HepG2 (cell line): ENCODE results near the gene FAM200B. TPM values are rescaled to one million over a fixed set of nuclear protein-coding genes. Genes with fewer than 3 reads are reported as not detected.

ENCODE experiments used
- CBFB ChIP-seq: sonication (generic); formaldehyde crosslinking; IDR thresholded peaks from 2 replicates; pipeline ENCODE4 v1.4.0; 2020; ENCODE audit warnings: missing genetic modification reagents
- DBP ChIP-seq: sonication (generic); formaldehyde crosslinking; IDR thresholded peaks from 2 replicates; pipeline ENCODE4 v1.4.0; 2020; ENCODE audit warnings: missing genetic modification reagents; ENCODE audit errors: not compliant biosample characterization
- FOSL2 ChIP-seq: sonication (generic); formaldehyde crosslinking; IDR thresholded peaks from 2 replicates; pipeline ENCODE4 v1.4.0; 2020; ENCODE audit warnings: missing genetic modification reagents
- FOXO1 ChIP-seq: sonication (generic); formaldehyde crosslinking; IDR thresholded peaks from 2 replicates; pipeline ENCODE4 v1.4.0; 2020; ENCODE audit warnings: missing genetic modification reagents
- HNRNPL ChIP-seq: fragments of 200-400 bp; formaldehyde crosslinking; IDR thresholded peaks from 2 replicates; pipeline ENCODE4 v1.6.1; 2017; ENCODE audit warnings: mild to moderate bottlenecking, low read depth, low read length
- IRX3 ChIP-seq: sonication (generic); formaldehyde crosslinking; IDR thresholded peaks from 2 replicates; pipeline ENCODE4 v1.8.1; 2023; ENCODE audit warnings: mild to moderate bottlenecking, low read depth, missing genetic modification reagents, borderline replicate concordance
- LCORL ChIP-seq, 2 experiments: fragments of 450-650 bp in 1 of 2; sonication (generic) in 1 of 2; formaldehyde crosslinking in 1 of 2; IDR thresholded peaks; 2 replicates each; pipeline versions ENCODE4 v1.5.0 to v1.6.1; 2017 to 2020; ENCODE audit warnings: antibody characterized with exemption in 1 of 2, missing genetic modification reagents in 1 of 2
- RARA ChIP-seq: IDR thresholded peaks from 2 replicates; pipeline ENCODE4 v1.6.1; 2016; ENCODE audit warnings: missing genetic modification reagents, missing compliant biosample characterization
- ZBTB8A ChIP-seq: sonication (generic); formaldehyde crosslinking; IDR thresholded peaks from 2 replicates; pipeline ENCODE4 v1.4.0; 2020; ENCODE audit warnings: mild to moderate bottlenecking, low read depth, missing genetic modification reagents, borderline replicate concordance
- ZFP91 ChIP-seq: sonication (generic); formaldehyde crosslinking; IDR thresholded peaks from 2 replicates; pipeline ENCODE4 v1.9.0; 2022; ENCODE audit warnings: missing genetic modification reagents, mild to moderate bottlenecking, borderline replicate concordance
- polyA plus RNA-seq, 8 experiments: library from polyadenylated mRNA; depleted of rRNA in 3 of 8; stranded (reverse) in 7 of 8; unstranded in 1 of 8; fragments of >200 nt; fragmentation: Illumina TruSeq in 4 of 8; extraction: Trizol in 4 of 8; gene quantifications; 2 replicates each; pipeline versions ENCODE4 v1.2.1 to v1.2.3, GENCODE V29; 2011 to 2016; ENCODE audit warnings: low read depth in 4 of 8, missing spikeins in 1 of 8, mixed read lengths in 1 of 8; ENCODE audit not compliant: insufficient read depth in 1 of 8
- total RNA-seq, 5 experiments: library from RNA; depleted of rRNA; stranded (reverse); fragments of >200 nt; fragmentation: Illumina TruSeq; extraction: Trizol; gene quantifications; 2 replicates each; pipeline ENCODE4 v1.2.3, GENCODE V29; 2016; ENCODE audit warnings: low read depth in 1 of 5
- TF ChIP-seq, protein P1 (sequence below): sonication (generic); formaldehyde crosslinking; conservative IDR thresholded peaks from 2 replicates; pipeline ENCODE4 v1.4.0; 2020; ENCODE audit warnings: mild to moderate bottlenecking, missing genetic modification reagents, moderate library complexity
- TF ChIP-seq, protein P2 (sequence below): sonication (generic); formaldehyde crosslinking; conservative IDR thresholded peaks from 2 replicates; pipeline ENCODE4 v1.4.0; 2020; ENCODE audit warnings: missing genetic modification reagents
- TF ChIP-seq, protein P3 (sequence below): sonication (generic); formaldehyde crosslinking; IDR thresholded peaks from 2 replicates; pipeline ENCODE4 v1.4.0; 2020; ENCODE audit warnings: missing genetic modification reagents
- TF ChIP-seq, protein P4 (sequence below): IDR thresholded peaks from 2 replicates; pipeline ENCODE4 v1.6.1; 2016; ENCODE audit warnings: low read depth
- TF ChIP-seq, protein P5 (sequence below): sonication (generic); formaldehyde crosslinking; IDR thresholded peaks from 2 replicates; pipeline ENCODE4 v1.5.0; 2020; ENCODE audit warnings: missing genetic modification reagents

The FAM200B gene
- total and polyA plus RNA-seq, 2 of the 13 experiments (the other 11 are each of a cell fraction or from before 2014, with no cell fraction given) = 25.6 to 41.8 TPM

DNA sequence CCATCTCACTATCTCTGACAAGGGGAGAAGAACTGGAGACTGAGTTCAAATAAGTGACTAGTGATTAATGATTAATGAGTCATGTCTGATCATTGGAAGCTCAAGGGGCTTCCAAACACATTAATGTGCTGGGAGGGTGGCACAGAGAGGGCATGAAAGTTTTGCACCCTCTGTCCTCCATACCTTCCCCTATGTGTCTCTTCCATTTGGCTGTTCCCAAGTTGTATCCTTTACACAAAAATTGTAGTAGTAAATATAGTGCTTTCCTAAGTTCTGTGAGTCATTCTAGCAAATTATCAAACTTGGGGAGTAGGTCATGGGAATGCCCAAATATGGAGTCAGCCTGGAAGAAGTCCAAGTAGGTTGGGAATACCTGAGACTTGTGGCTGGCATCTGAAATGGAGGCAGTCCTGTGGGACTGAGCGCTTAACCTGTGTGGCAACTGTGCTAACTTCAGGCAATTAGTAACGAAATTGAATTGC is 4.1 kb upstream of the FAM200B start (continued):
- TF ChIP-seq, protein P1, sequence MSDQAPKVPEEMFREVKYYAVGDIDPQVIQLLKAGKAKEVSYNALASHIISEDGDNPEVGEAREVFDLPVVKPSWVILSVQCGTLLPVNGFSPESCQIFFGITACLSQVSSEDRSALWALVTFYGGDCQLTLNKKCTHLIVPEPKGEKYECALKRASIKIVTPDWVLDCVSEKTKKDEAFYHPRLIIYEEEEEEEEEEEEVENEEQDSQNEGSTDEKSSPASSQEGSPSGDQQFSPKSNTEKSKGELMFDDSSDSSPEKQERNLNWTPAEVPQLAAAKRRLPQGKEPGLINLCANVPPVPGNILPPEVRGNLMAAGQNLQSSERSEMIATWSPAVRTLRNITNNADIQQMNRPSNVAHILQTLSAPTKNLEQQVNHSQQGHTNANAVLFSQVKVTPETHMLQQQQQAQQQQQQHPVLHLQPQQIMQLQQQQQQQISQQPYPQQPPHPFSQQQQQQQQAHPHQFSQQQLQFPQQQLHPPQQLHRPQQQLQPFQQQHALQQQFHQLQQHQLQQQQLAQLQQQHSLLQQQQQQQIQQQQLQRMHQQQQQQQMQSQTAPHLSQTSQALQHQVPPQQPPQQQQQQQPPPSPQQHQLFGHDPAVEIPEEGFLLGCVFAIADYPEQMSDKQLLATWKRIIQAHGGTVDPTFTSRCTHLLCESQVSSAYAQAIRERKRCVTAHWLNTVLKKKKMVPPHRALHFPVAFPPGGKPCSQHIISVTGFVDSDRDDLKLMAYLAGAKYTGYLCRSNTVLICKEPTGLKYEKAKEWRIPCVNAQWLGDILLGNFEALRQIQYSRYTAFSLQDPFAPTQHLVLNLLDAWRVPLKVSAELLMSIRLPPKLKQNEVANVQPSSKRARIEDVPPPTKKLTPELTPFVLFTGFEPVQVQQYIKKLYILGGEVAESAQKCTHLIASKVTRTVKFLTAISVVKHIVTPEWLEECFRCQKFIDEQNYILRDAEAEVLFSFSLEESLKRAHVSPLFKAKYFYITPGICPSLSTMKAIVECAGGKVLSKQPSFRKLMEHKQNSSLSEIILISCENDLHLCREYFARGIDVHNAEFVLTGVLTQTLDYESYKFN (CRISPR knock-in tag) = 0 out of 2 replicates have a peak, but pooled peaks have one; percentile 21
- 0 out of 2 replicates have a peak, but pooled peaks have one; percentile 23 for TF ChIP-seq FOXO1
- no peak for TF ChIP-seq ZFP91 (CRISPR knock-in tag)
- TF ChIP-seq, protein P2, sequence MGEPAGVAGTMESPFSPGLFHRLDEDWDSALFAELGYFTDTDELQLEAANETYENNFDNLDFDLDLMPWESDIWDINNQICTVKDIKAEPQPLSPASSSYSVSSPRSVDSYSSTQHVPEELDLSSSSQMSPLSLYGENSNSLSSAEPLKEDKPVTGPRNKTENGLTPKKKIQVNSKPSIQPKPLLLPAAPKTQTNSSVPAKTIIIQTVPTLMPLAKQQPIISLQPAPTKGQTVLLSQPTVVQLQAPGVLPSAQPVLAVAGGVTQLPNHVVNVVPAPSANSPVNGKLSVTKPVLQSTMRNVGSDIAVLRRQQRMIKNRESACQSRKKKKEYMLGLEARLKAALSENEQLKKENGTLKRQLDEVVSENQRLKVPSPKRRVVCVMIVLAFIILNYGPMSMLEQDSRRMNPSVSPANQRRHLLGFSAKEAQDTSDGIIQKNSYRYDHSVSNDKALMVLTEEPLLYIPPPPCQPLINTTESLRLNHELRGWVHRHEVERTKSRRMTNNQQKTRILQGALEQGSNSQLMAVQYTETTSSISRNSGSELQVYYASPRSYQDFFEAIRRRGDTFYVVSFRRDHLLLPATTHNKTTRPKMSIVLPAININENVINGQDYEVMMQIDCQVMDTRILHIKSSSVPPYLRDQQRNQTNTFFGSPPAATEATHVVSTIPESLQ (CRISPR knock-in tag) = no peak
- peak; percentile 77 for TF ChIP-seq FOSL2 (CRISPR knock-in tag)
- TF ChIP-seq IRX3 = no peak
- TF ChIP-seq, protein P3, sequence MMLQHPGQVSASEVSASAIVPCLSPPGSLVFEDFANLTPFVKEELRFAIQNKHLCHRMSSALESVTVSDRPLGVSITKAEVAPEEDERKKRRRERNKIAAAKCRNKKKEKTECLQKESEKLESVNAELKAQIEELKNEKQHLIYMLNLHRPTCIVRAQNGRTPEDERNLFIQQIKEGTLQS (CRISPR knock-in tag) = no peak
- TF ChIP-seq, protein P4, sequence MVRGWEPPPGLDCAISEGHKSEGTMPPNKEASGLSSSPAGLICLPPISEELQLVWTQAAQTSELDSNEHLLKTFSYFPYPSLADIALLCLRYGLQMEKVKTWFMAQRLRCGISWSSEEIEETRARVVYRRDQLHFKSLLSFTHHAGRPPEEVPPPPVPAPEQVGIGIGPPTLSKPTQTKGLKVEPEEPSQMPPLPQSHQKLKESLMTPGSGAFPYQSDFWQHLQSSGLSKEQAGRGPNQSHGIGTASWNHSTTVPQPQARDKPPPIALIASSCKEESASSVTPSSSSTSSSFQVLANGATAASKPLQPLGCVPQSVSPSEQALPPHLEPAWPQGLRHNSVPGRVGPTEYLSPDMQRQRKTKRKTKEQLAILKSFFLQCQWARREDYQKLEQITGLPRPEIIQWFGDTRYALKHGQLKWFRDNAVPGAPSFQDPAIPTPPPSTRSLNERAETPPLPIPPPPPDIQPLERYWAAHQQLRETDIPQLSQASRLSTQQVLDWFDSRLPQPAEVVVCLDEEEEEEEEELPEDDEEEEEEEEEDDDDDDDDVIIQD (CRISPR knock-in tag) = peak; percentile 64; the same call in 1 of the 2 replicates
- no peak for TF ChIP-seq ZBTB8A
- TF ChIP-seq RARA = 0 out of 2 replicates have a peak, but pooled peaks have one; percentile 4
- TF ChIP-seq CBFB (CRISPR knock-in tag) = no peak
- no peak for TF ChIP-seq LCORL (IDR thresholded peaks at IDR 0.05)
- TF ChIP-seq LCORL (CRISPR knock-in tag; IDR thresholded peaks at IDR 0.05) = 0 out of 2 replicates have a peak, but pooled peaks have one; percentile 22
- TF ChIP-seq HNRNPL = no peak
- TF ChIP-seq DBP (CRISPR knock-in tag) = no peak
- TF ChIP-seq, protein P5, sequence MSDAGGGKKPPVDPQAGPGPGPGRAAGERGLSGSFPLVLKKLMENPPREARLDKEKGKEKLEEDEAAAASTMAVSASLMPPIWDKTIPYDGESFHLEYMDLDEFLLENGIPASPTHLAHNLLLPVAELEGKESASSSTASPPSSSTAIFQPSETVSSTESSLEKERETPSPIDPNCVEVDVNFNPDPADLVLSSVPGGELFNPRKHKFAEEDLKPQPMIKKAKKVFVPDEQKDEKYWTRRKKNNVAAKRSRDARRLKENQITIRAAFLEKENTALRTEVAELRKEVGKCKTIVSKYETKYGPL (CRISPR knock-in tag) = no peak
